A204.1 (cell line): Measurements from ENCODE around the gene ETFB.

ENCODE experiments used
- FAIRE-seq: peaks from 2 replicates; lab custom pipeline; 2012; peaks lifted over from hg19 to GRCh38; lab: Jason Lieb, UNC

Gene ETFB

GRCh38 chr19:51372649-51373504 lies 6.7 kb upstream of the ETFB start, which contains the start of gene NKG7:
Gene NKG7 (minus strand): TSS chr19:51372654. CDS start chr19:51372535, 119 bp downstream.
- no peak for FAIRE-seq

DNA sequence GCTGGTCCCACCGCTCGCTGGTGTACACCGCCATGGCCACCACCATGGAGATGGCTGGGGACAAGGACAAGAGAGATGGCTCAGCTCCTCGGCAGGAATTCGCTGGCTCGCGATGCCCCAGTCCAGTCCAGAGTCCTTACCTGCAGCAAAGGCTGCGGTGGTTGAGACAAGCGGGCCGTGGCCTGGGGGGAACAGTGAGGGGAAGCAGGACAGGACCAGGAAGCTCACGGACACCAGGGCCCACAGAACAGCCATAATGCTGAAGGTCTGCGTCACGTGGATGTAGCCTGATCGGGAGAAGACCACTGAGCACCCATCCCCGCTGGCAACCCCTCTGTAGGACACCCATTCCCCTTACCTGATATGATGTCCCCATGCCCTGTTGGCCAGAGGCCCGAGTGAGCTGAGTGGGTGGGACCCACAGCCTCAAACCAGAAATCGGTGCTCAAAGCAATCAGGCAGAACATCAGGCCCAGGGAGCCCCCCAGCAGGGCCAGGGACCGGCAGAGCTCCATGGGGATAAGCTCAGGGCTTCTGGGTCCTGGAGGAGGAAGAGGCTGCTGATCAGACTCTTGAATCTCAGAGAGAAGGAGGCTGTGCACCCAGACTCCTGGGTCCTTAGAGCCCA lies 5.9 kb upstream of the ETFB start:
- FAIRE-seq: no peak

- FAIRE-seq: no peak
These were observed 5.0 kb upstream of the ETFB start for GRCh38 chr19:51371186-51371690.

DNA sequence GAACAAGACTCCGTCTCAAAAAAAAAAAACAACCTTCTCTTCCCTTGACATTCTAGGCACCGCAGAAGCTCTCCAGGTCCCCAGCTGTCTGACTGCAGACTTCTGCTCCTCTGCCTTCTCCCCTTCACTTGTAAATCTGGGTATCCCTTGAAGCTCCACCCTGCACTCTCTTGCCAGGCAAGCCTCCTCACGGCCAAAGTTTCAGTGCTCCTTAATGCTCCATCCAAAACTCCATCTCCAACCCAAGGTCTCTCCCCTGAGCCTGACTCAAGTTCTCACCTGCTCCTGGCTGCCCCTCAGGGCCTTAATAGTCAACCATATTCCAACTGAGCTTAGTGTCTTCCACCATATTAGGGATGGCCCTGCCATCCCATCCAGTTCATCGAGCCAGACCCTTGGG lies 4.0 kb upstream of the ETFB start:
- FAIRE-seq: no peak

DNA sequence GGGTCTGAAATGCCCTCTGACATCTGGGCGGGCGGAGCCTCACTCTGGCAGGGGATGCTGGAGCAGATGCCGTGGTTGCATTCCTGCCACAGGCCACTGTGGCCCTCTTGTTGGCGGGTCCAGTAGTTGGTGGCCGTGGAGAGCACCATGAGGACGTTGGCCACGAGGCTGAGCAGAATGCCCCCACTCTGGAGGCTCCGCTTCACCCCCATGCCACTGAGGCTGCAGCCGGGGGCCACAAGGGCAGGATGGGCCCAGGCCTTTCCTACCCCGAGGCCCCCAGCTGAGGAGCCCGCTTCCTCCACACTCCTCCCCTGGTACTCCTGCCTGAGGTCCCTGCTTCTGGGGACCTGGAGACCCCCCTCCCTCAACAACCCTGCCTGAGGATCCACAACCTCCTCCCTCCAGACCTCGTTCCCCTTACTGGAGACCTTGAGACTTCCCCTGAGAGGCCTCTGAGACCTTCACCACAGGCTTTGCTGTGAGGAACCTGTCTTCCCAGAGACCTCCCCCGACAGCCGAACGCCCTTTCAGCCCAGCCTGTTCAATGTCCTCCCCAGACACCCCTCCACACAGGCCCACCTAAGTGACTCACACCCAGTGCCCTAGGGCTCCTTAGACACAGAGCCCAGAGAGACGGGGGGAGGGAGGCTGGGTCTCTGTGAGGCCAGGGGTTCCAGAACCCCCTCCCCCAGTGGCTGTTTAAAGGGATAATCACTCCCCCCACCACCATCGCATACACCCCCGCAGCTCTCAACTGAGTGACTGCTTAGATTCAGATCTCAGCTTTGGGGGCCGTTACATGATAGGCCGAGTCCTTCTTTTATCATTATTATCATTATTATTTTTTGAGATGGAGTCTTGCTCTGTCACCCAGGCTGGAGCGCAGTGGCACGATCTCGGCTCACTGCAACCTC lies 2.4 kb upstream of the ETFB start, which contains the start of gene CLDND2:
Gene CLDND2, minus strand, starts transcription at position 638 of the 917 bp plus-strand sequence. Its CDS starts 426 bp downstream, at position 212.
- no peak for FAIRE-seq

- FAIRE-seq: peak; percentile 99
These were observed 1.6 kb upstream of the ETFB start for GRCh38 chr19:51367565-51368365.

GRCh38 chr19:51367255-51367564 lies 1.0 kb upstream of the ETFB start:
- FAIRE-seq: no peak

GRCh38 chr19:51366389-51367254 lies 434 bp upstream of the ETFB start:
- FAIRE-seq: peak; percentile 82

- FAIRE-seq: no peak
These were observed 800 bp downstream of the ETFB start for GRCh38 chr19:51365211-51365964.

GRCh38 chr19:51364200-51365106 lies 1.7 kb downstream of the ETFB start:
- FAIRE-seq: no peak

GRCh38 chr19:51361239-51361638 lies 4.9 kb downstream of the ETFB start:
- no peak for FAIRE-seq

DNA sequence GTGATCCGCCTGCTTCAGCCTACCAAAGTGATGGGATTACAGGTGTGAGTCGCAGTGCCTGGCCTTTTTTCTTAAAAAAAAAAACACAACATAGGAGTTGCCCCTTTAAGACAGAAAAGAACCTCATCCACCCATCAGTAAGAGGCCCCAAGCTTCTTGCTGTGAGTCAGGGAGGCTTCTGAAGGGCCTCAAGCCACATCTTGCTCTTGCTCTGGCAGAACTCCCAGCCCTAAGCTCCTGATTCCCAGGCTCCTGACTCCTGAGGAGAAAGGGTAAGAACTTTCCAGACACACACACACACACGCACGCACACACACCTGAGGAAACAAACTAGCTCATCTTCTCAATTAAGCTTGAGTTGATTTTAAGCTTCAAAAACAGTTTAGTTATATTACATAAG lies 6.9 kb downstream of the ETFB start:
- no peak for FAIRE-seq

GRCh38 chr19:51357952-51358351 lies 8.2 kb downstream of the ETFB start:
- no peak for FAIRE-seq

- no peak for FAIRE-seq
These were observed 9.9 kb downstream of the ETFB start for GRCh38 chr19:51356159-51356801.

DNA sequence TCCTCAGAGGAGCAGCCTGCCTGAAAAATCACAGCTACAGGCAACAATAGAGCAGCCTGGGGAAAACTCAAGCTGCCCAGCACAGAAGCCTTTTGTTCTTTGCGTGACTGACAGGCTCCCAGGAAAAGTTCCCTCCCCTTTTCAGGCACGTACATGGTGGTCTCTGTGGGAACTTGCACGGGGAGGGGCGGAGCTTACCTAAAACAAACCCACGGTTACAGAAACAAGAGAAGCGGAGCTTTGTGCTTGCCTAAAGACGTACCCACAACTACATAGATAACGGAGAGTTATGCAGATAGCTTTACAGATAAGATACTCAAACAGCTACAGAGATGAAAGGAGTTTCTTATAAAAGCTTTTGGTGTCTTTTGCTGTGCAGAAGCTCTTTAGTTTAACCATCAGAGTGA lies 11.4 kb downstream of the ETFB start:
- no peak for FAIRE-seq

GRCh38 chr19:51354103-51354741 lies 12.0 kb downstream of the ETFB start:
- no peak for FAIRE-seq

GRCh38 chr19:51352783-51353360 lies 13.3 kb downstream of the ETFB start:
- no peak for FAIRE-seq
